MM.1S (cell line): ENCODE results near the gene FAM117B.
"Not testable (repeated sequence)": the region's sequence is repeated elsewhere in the genome, so short reads cannot be mapped to it uniquely, and the experiment has no call there.

Experiments
- DNase-seq: peaks from one replicate; pipeline ENCODE4 v3.0.0-alpha.2; 2015
- H2AFZ ChIP-seq: fragments of 300-600 bp; sonication (generic); 2 replicates; pipeline ENCODE4 v1.6.0; 2016; ENCODE audit warnings: antibody characterized with exemption, low read length
- H3F3A ChIP-seq: fragments of 300-600 bp; sonication (generic); 2 replicates; pipeline ENCODE4 v1.6.1; 2016; ENCODE audit warnings: mild to moderate bottlenecking, antibody characterized with exemption, low read length, moderate library complexity, mixed read lengths; ENCODE audit not compliant: insufficient read depth
- H3K27ac ChIP-seq: fragments of 300-600 bp; sonication (generic); 2 replicates; pipeline ENCODE4 v1.5.1; 2016; ENCODE audit warnings: mild to moderate bottlenecking, low read length
- H3K27me3 ChIP-seq: fragments of 300-600 bp; sonication (generic); replicated peaks from 2 replicates; pipeline ENCODE4 v1.6.0; 2016; ENCODE audit warnings: low read length; ENCODE audit not compliant: insufficient read depth
- H3K36me3 ChIP-seq: fragments of 300-600 bp; sonication (generic); replicated peaks from 2 replicates; pipeline ENCODE4 v1.6.1; 2016; ENCODE audit warnings: mild to moderate bottlenecking, low read length, mixed read lengths; ENCODE audit not compliant: insufficient read depth
- H3K4me1 ChIP-seq: fragments of 300-600 bp; sonication (generic); 2 replicates; pipeline ENCODE4 v1.6.1; 2016; ENCODE audit warnings: low read length, mixed read lengths
- H3K4me2 ChIP-seq: fragments of 300-600 bp; sonication (generic); 2 replicates; pipeline ENCODE4 v1.6.0; 2016; ENCODE audit warnings: low read depth, low read length
- H3K4me3 ChIP-seq: fragments of 300-600 bp; sonication (generic); 2 replicates; pipeline ENCODE4 v1.5.1; 2016; ENCODE audit warnings: low read length, mixed read lengths
- H3K79me2 ChIP-seq: fragments of 300-600 bp; sonication (generic); 2 replicates; pipeline ENCODE4 v1.6.1; 2016; ENCODE audit warnings: mixed run types, low read length, mixed read lengths
- H3K9ac ChIP-seq: fragments of 300-600 bp; sonication (generic); 2 replicates; pipeline ENCODE4 v1.6.1; 2016; ENCODE audit warnings: low read length, mixed read lengths
- H3K9me2 ChIP-seq: fragments of 300-600 bp; sonication (generic); replicated peaks from 2 replicates; pipeline ENCODE4 v1.6.1; 2016; ENCODE audit warnings: mild to moderate bottlenecking, low read length, mixed read lengths; ENCODE audit not compliant: insufficient read depth
- H3K9me3 ChIP-seq: fragments of 300-600 bp; sonication (generic); replicated peaks from 2 replicates; pipeline ENCODE4 v1.6.1; 2016; ENCODE audit warnings: mild to moderate bottlenecking, low read length, mixed read lengths; ENCODE audit not compliant: insufficient read depth
- H4K20me1 ChIP-seq: fragments of 300-600 bp; sonication (generic); 2 replicates; pipeline ENCODE4 v1.6.1; 2016; ENCODE audit warnings: mild to moderate bottlenecking, low read length, moderate library complexity, mixed read lengths; ENCODE audit not compliant: insufficient read depth
- EZH2 ChIP-seq: fragments of 300-600 bp; sonication (generic); optimal IDR thresholded peaks from 2 replicates; pipeline ENCODE3; 2017; ENCODE audit warnings: low read depth, mild to moderate bottlenecking, antibody characterized with exemption, low read length, mixed read lengths
- EZH2phosphoT487 ChIP-seq: fragments of 300-600 bp; sonication (generic); IDR thresholded peaks from 2 replicates; pipeline ENCODE4 v1.6.1; 2018; ENCODE audit warnings: antibody characterized with exemption, low read length
- TF ChIP-seq, protein P1 (sequence below): fragments of 300-600 bp; sonication (generic); IDR thresholded peaks from 2 replicates; pipeline ENCODE4 v1.5.1; 2016; ENCODE audit warnings: antibody characterized with exemption, low read length, mixed read lengths

FAM117B gene

DNA sequence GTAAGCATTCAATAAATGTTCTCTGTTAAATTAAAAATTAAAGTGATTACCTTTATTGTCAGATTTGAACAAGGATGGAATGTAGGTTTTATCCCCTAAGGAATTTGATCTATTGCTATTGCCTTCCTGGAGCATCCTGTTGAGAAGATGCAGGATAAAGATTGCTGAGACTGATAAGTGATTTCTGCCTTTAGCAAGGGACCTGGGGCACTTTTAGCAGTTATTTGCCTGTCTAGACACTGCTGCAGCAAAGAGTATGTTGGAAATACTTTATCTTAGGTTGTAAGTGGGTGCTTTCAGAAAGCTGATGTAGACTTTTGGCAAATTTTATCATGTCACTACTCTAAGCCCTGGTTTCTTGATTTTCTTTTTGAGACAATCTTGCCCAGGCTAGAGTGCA, 69.5 kb downstream of the FAM117B start:
- Histone ChIP-seq H3K9me2 (no peaks in the 10 kb centered on the region), H3K4me3 (no peak overlapping the region), H3K4me1 (no peaks in the 10 kb centered on the region), H3F3A (no peaks in the 10 kb centered on the region), H3K4me2 (no peak overlapping the region), H3K36me3 (no peaks in the 10 kb centered on the region), H2AFZ (no peak overlapping the region), H3K27ac (no peak overlapping the region), H3K9ac (no peak overlapping the region), H3K9me3 (no peaks in the 10 kb centered on the region), H4K20me1 (no peaks in the 10 kb centered on the region), H3K79me2 (no peaks in the 10 kb centered on the region), H3K27me3 (no peaks in the 10 kb centered on the region)
- TF ChIP-seq, protein P1, sequence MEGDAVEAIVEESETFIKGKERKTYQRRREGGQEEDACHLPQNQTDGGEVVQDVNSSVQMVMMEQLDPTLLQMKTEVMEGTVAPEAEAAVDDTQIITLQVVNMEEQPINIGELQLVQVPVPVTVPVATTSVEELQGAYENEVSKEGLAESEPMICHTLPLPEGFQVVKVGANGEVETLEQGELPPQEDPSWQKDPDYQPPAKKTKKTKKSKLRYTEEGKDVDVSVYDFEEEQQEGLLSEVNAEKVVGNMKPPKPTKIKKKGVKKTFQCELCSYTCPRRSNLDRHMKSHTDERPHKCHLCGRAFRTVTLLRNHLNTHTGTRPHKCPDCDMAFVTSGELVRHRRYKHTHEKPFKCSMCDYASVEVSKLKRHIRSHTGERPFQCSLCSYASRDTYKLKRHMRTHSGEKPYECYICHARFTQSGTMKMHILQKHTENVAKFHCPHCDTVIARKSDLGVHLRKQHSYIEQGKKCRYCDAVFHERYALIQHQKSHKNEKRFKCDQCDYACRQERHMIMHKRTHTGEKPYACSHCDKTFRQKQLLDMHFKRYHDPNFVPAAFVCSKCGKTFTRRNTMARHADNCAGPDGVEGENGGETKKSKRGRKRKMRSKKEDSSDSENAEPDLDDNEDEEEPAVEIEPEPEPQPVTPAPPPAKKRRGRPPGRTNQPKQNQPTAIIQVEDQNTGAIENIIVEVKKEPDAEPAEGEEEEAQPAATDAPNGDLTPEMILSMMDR: no peak
- no peak for TF ChIP-seq EZH2
- no peak for DNase-seq

DNA sequence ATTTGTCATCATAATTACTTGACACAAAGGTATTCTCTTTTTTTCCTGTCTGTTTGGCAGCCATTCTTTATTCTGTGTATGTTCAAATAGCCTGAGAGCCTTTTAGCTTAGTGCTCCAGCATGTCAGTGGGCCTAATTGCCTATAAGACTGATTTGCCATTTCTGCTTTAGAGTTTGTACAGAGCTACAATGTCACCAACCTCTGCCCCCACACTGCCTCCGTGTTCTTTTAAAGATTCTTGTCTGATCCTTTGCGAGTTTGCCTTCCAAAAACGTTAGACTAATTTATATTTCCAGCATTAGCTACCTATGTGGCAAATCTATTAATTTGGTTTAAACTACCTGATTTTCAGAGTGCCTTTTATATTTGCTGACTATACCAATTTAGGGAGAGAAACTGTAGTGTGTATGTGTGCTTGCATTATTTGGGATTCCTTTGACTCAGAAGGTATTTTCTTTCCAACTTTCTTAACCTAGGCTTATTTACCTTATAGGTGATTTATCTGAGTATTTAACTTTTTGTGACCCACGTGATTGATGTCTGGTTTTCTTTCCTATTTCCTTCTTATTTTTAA, 70.8 kb downstream of the FAM117B start:
- Histone ChIP-seq H4K20me1 (no peaks in the 10 kb centered on the region), H3K36me3 (no peaks in the 10 kb centered on the region), H3K4me3 (no peak overlapping the region), H3K27me3 (no peaks in the 10 kb centered on the region), H3K9ac (no peak overlapping the region), H2AFZ (no peak overlapping the region), H3K9me3 (no peaks in the 10 kb centered on the region), H3K9me2 (no peaks in the 10 kb centered on the region), H3K4me2 (no peak overlapping the region), H3K4me1 (no peaks in the 10 kb centered on the region), H3K79me2 (no peaks in the 10 kb centered on the region), H3K27ac (no peak overlapping the region), H3F3A (no peaks in the 10 kb centered on the region)
- TF ChIP-seq EZH2 (no peak), EZH2phosphoT487 (no peak)
- TF ChIP-seq, protein P1: no peak
- DNase-seq: no peak

DNA sequence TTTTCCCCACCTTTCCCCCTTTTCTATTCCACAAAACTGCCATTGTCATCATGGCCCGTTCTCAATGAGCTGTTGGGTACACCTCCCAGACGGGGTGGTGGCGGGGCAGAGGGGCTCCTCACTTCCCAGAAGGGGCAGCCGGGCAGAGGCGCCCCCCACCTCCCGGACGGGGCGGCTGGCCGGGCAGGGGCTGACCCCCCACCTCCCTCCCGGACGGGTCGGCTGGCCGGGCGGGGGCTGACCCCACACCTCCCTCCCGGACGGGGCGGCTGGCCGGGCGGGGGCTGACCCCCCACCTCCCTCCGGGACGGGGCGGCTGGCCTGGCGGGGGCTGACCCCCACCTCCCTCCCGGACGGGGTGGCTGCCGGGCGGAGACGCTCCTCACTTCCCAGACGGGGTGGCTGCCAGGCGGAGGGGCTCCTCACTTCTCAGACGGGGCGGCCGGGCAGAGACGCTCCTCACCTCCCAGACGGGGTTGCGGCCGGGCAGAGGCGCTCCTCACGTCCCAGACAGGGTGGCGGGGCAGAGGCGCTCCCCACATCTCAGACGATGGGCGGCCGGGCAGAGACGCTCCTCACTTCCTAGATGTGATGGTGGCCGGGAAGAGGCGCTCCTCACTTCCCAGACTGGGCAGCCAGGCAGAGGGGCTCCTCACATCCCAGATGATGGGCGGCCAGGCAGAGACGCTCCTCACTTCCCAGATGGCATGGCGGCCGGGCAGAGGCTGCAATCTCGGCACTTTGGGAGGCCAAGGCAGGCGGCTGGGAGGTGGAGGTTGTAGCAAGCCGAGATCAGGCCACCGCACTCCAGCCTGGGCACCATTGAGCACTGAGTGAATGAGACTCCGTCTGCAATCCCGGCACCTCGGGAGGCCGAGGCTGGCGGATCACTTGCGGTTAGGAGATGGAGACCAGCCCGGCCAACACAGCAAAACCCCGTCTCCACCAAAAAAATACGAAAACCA, 80.5 kb downstream of the FAM117B start:
- H2AFZ ChIP-seq, H3F3A ChIP-seq, DNase-seq, H3K36me3 ChIP-seq, H3K9me3 ChIP-seq, H3K27ac ChIP-seq, H4K20me1 ChIP-seq, H3K9ac ChIP-seq, H3K4me2 ChIP-seq, H3K27me3 ChIP-seq, H3K4me3 ChIP-seq, H3K4me1 ChIP-seq, H3K9me2 ChIP-seq, H3K79me2 ChIP-seq: not testable (repeated sequence)
